LNCaP clone FGC (cell line): Measurements from ENCODE around the gene LRRC43.
"Not testable (repeated sequence)": the region's sequence is repeated elsewhere in the genome, so short reads cannot be mapped to it uniquely, and the experiment has no call there.

ENCODE experiments used
- DNase-seq: peaks from one replicate; pipeline ENCODE4 v3.0.0-alpha.2; 2011; ENCODE audit warnings: low read depth
- H3K4me3 ChIP-seq: 2 replicates; pipeline ENCODE4 v1.5.1; 2011; ENCODE audit warnings: mild to moderate bottlenecking, low read depth, low read length, control low read depth
- CTCF ChIP-seq: IDR thresholded peaks from 2 replicates; pipeline ENCODE4 v1.5.1; 2012; ENCODE audit warnings: mild to moderate bottlenecking; ENCODE audit not compliant: control insufficient read depth, insufficient read depth; ENCODE audit errors: extremely low read depth

LRRC43 gene

GRCh38 chr12:122166422-122167349 is 16.2 kb upstream of the LRRC43 start:
- no peak overlapping the region for H3K4me3 ChIP-seq
- no peak for TF ChIP-seq CTCF
- no peak for DNase-seq

DNA sequence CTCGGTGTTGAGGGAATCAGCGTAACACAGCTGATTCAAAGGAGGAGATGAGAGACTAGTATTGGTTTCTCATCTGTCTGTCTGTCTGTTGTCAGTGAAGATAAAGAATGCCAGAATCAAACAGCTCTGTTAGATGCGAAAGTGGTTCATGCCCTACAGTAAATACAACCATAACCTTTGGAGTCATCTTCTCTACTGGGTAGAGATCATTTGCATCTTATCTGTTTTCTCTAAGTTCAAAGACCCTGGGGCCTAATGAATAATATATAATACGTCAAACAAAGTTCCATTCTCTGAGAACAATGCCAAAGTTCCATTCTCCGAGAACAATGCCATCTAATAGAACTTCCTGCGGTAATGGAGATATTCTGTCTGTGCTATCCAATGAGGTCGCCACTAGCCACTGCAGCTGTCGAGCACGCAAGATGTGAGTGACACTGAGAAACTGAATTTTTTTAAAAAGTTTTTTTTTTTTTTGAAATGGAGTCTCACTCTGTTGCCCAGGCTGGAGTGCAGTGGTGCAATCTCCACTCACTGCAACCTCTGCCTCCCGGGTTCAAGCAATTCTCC is 15.5 kb upstream of the LRRC43 start:
- TF ChIP-seq CTCF = no peak
- no peak for DNase-seq
- no peak overlapping the region for H3K4me3 ChIP-seq

- TF ChIP-seq CTCF = no peak
- no peak overlapping the region for H3K4me3 ChIP-seq
- DNase-seq = no peak
Measured at GRCh38 chr12:122168492-122168891, 14.4 kb upstream of the LRRC43 start.

DNA sequence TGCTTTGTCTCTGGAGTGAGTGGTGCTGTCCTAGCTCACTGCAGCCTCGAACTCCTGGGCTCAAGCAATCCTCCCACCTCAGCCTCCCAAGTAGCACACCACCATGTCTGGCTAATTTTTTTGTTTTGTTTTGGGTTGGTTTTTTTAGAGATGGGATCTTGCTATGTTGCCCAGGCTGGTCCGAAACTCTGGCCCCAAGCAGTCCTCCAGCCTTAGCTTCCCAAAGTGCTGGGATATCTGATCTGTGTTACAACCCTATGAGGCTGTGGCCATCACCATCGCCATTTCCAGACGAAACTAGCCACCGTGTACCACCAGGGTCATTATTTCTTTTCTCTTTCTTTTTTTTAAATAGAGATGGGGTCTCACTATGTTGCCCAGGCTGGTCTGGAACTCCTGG is 11.5 kb upstream of the LRRC43 start:
- DNase-seq = no peak
- TF ChIP-seq CTCF = no peak
- no peak overlapping the region for H3K4me3 ChIP-seq

GRCh38 chr12:122172262-122172939 is 10.5 kb upstream of the LRRC43 start:
- DNase-seq = no peak
- no peak for TF ChIP-seq CTCF
- no peak overlapping the region for H3K4me3 ChIP-seq

- H3K4me3 ChIP-seq = no peak within 1 kb of the TSS
- DNase-seq = no peak
- TF ChIP-seq CTCF = no peak
Measured at GRCh38 chr12:122174155-122174845, 8.6 kb upstream of the LRRC43 start, which contains the start of gene IL31. Gene IL31 (minus strand): TSS chr12:122174221. CDS start chr12:122174172, 49 bp downstream.

DNA sequence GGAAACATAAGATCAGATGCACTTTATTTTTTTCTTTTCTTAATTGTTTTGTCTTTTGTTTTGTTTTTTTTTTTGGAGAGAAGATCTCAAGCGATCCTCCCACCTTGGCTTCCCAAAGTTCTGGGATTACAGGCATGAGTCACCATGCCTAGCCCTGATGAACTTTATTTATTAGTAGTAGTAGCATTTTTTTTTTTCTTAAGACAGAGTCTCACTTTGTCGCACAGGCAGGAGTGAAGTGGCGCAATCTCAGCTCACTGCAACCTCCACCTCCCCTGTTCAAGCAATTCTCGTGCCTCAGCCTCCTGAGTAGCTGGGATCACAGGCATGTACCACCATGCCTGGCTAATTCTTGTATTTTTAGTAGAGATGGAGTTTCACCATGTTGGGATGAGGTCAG is 6.5 kb upstream of the LRRC43 start:
- DNase-seq, H3K4me3 ChIP-seq: not testable (repeated sequence)
